ENCODE measurements around the gene KRT84.

KRT84 gene

DNA sequence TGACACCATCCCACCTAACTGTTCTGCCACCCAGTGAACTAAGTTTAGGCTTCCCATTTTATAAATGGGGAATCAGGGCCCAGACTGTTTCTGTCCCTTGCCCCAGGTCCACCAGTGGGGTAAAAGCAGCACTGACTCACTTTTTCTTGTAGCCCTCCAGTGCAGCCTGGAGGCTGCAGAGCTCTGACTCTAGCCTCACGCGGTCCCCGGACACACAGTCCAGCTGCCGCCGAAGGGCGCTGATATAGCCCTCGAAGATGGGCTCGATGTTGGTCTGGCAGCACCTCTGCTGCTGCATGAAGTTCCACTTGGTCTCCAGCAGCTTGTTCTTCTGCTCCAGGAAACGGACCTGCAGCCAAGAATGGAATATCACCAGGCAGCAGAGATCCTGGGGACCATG lies 18.1 kb upstream of the KRT84 start:
- DNase-seq (ENCODE audit: low read depth), result no peak
- no peak overlapping the region for H3K4me3 ChIP-seq (ENCODE audit: control insufficient read depth, low read depth, low read length)
- TF ChIP-seq, protein P1, sequence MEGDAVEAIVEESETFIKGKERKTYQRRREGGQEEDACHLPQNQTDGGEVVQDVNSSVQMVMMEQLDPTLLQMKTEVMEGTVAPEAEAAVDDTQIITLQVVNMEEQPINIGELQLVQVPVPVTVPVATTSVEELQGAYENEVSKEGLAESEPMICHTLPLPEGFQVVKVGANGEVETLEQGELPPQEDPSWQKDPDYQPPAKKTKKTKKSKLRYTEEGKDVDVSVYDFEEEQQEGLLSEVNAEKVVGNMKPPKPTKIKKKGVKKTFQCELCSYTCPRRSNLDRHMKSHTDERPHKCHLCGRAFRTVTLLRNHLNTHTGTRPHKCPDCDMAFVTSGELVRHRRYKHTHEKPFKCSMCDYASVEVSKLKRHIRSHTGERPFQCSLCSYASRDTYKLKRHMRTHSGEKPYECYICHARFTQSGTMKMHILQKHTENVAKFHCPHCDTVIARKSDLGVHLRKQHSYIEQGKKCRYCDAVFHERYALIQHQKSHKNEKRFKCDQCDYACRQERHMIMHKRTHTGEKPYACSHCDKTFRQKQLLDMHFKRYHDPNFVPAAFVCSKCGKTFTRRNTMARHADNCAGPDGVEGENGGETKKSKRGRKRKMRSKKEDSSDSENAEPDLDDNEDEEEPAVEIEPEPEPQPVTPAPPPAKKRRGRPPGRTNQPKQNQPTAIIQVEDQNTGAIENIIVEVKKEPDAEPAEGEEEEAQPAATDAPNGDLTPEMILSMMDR (IDR thresholded peaks at IDR 0.05; ENCODE audit: control insufficient read depth, insufficient read depth, low read depth, low read length, missing control alignments), result no peak

DNA sequence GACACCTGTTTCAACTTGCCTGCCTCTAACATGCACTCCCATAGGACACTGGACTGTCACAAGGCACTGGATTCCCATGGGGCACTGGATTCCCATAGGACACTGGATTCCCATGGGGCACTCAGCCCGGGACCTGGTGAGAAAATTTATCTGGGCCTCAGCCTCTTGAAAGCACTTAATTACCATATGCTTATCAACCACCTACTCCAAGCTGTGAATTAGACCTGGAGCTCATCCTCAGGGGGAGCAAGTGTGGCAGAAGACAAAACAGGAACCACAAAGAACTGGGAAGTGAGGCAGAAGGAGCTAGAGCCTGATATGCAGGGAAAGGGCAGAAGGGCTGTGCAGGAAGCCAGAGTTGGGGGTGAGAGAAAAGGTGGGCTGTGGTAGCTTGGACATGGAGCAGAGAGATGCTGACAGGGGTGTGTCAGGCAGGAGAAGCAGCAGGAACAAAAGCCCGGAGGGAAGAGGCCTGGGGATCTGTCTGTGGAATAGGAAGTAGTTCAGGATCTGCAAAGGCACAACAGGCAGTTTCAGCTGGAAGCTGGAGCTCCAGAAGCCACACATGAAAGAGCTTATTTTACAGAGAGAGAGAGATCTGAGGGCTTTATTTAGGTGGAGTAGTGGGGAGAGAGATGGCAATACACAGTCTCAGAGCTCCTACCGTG lies 17.6 kb upstream of the KRT84 start:
- TF ChIP-seq, protein P1 (IDR thresholded peaks at IDR 0.05; ENCODE audit: control insufficient read depth, insufficient read depth, low read depth, low read length, missing control alignments), result no peak
- no peak for DNase-seq (ENCODE audit: low read depth)
- H3K4me3 ChIP-seq (ENCODE audit: control insufficient read depth, low read depth, low read length), result no peak overlapping the region

DNA sequence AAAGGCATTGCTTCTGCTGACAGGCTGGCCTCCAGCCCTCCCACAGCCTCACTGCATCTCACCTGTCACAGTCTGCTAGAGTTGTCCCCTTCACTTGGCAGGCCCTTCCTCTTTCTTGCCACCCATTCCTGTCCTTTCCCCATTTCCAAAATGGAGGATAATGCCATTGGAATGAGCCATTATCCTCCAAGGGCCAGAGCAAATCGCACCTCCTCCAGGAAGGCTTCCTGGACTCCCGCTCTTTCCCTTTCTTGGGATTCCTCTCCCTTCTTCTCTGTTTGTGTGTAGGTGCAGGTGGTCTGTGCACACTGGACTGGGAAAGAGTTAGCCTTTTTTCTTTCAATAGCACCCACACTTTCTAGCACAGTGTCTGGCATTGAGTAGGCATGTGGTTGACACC lies 16.9 kb upstream of the KRT84 start:
- H3K4me3 ChIP-seq (ENCODE audit: control insufficient read depth, low read depth, low read length), result no peak overlapping the region
- DNase-seq (ENCODE audit: low read depth), result no peak
- TF ChIP-seq, protein P1 (IDR thresholded peaks at IDR 0.05; ENCODE audit: control insufficient read depth, insufficient read depth, low read depth, low read length, missing control alignments), result no peak

DNA sequence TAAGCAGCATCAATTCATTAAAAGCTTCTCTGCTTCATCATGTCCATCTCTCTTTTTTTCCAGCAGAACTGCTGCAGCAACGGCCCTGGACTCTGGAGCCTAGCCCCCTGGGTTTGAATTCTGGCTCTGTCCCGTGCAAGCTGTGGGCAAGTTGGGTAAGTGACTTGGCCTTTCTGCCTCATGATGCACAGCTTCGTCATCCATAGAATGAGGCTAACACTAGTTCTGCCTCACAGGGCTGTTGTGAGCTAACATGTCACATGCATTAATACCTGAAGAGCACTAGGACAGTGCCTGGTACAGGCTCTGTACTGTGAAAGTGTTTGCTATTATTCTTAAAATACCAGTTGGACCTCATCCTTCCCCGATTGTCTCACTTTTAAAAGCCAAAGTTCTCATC lies 16.5 kb upstream of the KRT84 start:
- TF ChIP-seq, protein P1 (IDR thresholded peaks at IDR 0.05; ENCODE audit: control insufficient read depth, insufficient read depth, low read depth, low read length, missing control alignments), result no peak

DNA sequence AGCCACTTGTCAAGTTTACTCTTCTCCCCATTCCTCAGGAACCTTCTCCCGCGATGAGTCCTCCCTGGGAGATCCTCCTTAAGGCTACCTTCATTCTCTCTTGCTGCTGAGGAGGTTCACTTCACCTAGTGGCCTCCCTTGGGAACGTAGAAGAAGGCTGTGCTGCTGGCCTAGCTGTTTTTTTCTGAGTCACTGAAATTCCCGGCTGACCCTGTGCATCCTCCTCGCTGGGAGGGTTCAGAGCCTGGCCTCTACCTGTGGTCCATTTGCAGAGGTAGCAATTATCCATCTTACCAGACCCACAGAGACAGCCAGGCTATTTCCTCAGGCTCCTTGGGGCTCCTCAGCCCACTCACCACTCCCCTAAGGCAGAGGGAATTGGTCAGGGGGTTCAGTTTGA lies 16.1 kb upstream of the KRT84 start:
- TF ChIP-seq, protein P1 (IDR thresholded peaks at IDR 0.05; ENCODE audit: control insufficient read depth, insufficient read depth, low read depth, low read length, missing control alignments), result no peak
- no peak for DNase-seq (ENCODE audit: low read depth)
- H3K4me3 ChIP-seq (ENCODE audit: control insufficient read depth, low read depth, low read length), result no peak overlapping the region

More for the DNA sequence above, 16.5 kb upstream of the KRT84 start:
- no peak overlapping the region for H3K4me3 ChIP-seq (ENCODE audit: control insufficient read depth, low read depth, low read length)
- no peak for DNase-seq (ENCODE audit: low read depth)

DNA sequence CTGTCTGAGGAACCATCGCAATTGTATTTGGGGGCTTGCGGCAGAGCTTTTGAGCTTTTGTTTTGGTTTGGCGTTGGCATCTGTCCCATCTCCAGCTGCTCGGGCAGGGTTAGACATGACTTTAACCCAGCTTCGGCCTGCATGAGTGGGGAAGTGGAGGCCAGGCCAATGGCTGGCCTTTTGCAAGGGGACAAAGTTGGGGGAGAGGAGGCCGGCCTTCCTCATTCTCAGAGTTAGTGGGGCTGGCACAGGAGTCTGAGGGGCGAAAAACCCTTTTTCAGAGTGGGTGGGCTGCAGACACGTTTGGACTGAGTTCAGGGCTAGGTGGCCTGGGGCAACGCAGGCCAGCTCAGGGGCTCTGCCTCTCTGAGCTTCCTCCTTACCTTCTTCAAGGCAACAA lies 15.5 kb upstream of the KRT84 start:
- DNase-seq (ENCODE audit: low read depth), result no peak
- no peak overlapping the region for H3K4me3 ChIP-seq (ENCODE audit: control insufficient read depth, low read depth, low read length)
- TF ChIP-seq, protein P1 (IDR thresholded peaks at IDR 0.05; ENCODE audit: control insufficient read depth, insufficient read depth, low read depth, low read length, missing control alignments), result no peak
